Rectal smooth muscle tissue (tissue), 1 donor: Measurements from ENCODE around the gene CFAP107.
"Not testable (repeated sequence)": the region's sequence is repeated elsewhere in the genome, so short reads cannot be mapped to it uniquely, and the experiment has no call there.

Experiments used
- H3K27ac ChIP-seq: one replicate; pipeline ENCODE4 v1.7.0; 2013; ENCODE audit warnings: low read depth, low read length, inconsistent platforms
- H3K27me3 ChIP-seq: one replicate; pipeline ENCODE4 v1.7.0; 2013; ENCODE audit warnings: low read length; ENCODE audit not compliant: control insufficient read depth, insufficient read depth
- H3K36me3 ChIP-seq: one replicate; pipeline ENCODE4 v1.7.0; 2013; ENCODE audit warnings: low read length; ENCODE audit not compliant: control insufficient read depth, insufficient read depth
- H3K4me1 ChIP-seq: one replicate; pipeline ENCODE4 v1.7.0; 2013; ENCODE audit warnings: low read length; ENCODE audit not compliant: control insufficient read depth, insufficient read depth
- H3K4me3 ChIP-seq: one replicate; pipeline ENCODE4 v1.7.0; 2013; ENCODE audit warnings: low read length
- H3K9ac ChIP-seq: one replicate; pipeline ENCODE4 v1.7.0; 2013; ENCODE audit warnings: low read length

The CFAP107 gene

GRCh38 chr1:12745992-12746323, at the start of gene CFAP107:
Gene CFAP107 (plus strand): TSS chr1:12746200. CDS start chr1:12746431, 231 bp downstream.
- Histone ChIP-seq H3K27me3 (no peaks in the 10 kb centered on the region), H3K36me3 (no peaks in the 10 kb centered on the region), H3K4me3 (no peak within 1 kb of the TSS), H3K27ac (no peak within 1 kb of the TSS), H3K4me1 (no peaks in the 10 kb centered on the region), H3K9ac (no peak within 1 kb of the TSS)

- Histone ChIP-seq H3K4me1 (no peaks in the 10 kb centered on the region), H3K4me3 (no peak overlapping the region), H3K27ac (no peak overlapping the region), H3K9ac (no peak overlapping the region), H3K27me3 (no peaks in the 10 kb centered on the region), H3K36me3 (no peaks in the 10 kb centered on the region)
Observed at GRCh38 chr1:12696658-12697057, 49.3 kb upstream of the CFAP107 start.

- no peak overlapping the region for H3K4me3 ChIP-seq
- H3K9ac ChIP-seq, result no peak overlapping the region
- H3K27ac ChIP-seq, result no peak overlapping the region
- H3K4me1 ChIP-seq, result no peaks in the 10 kb centered on the region
- no peaks in the 10 kb centered on the region for H3K27me3 ChIP-seq
- H3K36me3 ChIP-seq, result no peaks in the 10 kb centered on the region
Observed at GRCh38 chr1:12697397-12697796, 48.6 kb upstream of the CFAP107 start.

GRCh38 chr1:12703821-12704451, 42.1 kb upstream of the CFAP107 start:
- H3K9ac ChIP-seq, result no peak overlapping the region
- H3K4me3 ChIP-seq, result no peak overlapping the region
- no peaks in the 10 kb centered on the region for H3K4me1 ChIP-seq
- H3K27ac ChIP-seq, result no peak overlapping the region
- H3K27me3 ChIP-seq, result no peaks in the 10 kb centered on the region
- no peaks in the 10 kb centered on the region for H3K36me3 ChIP-seq

GRCh38 chr1:12706061-12706460, 39.9 kb upstream of the CFAP107 start:
- Histone ChIP-seq H3K4me1 (no peaks in the 10 kb centered on the region), H3K27me3 (no peaks in the 10 kb centered on the region), H3K27ac (no peak overlapping the region), H3K9ac (no peak overlapping the region), H3K36me3 (no peaks in the 10 kb centered on the region), H3K4me3 (no peak overlapping the region)

- no peaks in the 10 kb centered on the region for H3K36me3 ChIP-seq
- H3K9ac ChIP-seq, result no peak overlapping the region
- H3K4me1 ChIP-seq, result no peaks in the 10 kb centered on the region
- no peak overlapping the region for H3K4me3 ChIP-seq
- no peak overlapping the region for H3K27ac ChIP-seq
- H3K27me3 ChIP-seq, result no peaks in the 10 kb centered on the region
Observed at GRCh38 chr1:12708396-12709090, 37.5 kb upstream of the CFAP107 start.

GRCh38 chr1:12709091-12709491, 36.9 kb upstream of the CFAP107 start:
- Histone ChIP-seq H3K27ac (no peak overlapping the region), H3K27me3 (no peaks in the 10 kb centered on the region), H3K9ac (no peak overlapping the region)

GRCh38 chr1:12709696-12710095, 36.3 kb upstream of the CFAP107 start:
- H3K4me1 ChIP-seq, result no peaks in the 10 kb centered on the region
- no peaks in the 10 kb centered on the region for H3K27me3 ChIP-seq
- no peak overlapping the region for H3K4me3 ChIP-seq
- no peak overlapping the region for H3K9ac ChIP-seq
- H3K27ac ChIP-seq, result no peak overlapping the region
- H3K36me3 ChIP-seq, result no peaks in the 10 kb centered on the region

More at GRCh38 chr1:12709091-12709491, 36.9 kb upstream of the CFAP107 start:
- no peak overlapping the region for H3K4me3 ChIP-seq
- no peaks in the 10 kb centered on the region for H3K4me1 ChIP-seq
- H3K36me3 ChIP-seq, result no peaks in the 10 kb centered on the region

GRCh38 chr1:12711536-12711935, 34.5 kb upstream of the CFAP107 start:
- Histone ChIP-seq H3K9ac (no peak overlapping the region), H3K4me1 (no peaks in the 10 kb centered on the region), H3K27ac (no peak overlapping the region), H3K27me3 (no peaks in the 10 kb centered on the region), H3K4me3 (no peak overlapping the region), H3K36me3 (no peaks in the 10 kb centered on the region)

GRCh38 chr1:12712076-12712475, 33.9 kb upstream of the CFAP107 start:
- Histone ChIP-seq H3K36me3 (no peaks in the 10 kb centered on the region), H3K9ac (no peak overlapping the region), H3K27ac (no peak overlapping the region), H3K4me1 (no peaks in the 10 kb centered on the region), H3K27me3 (no peaks in the 10 kb centered on the region), H3K4me3 (no peak overlapping the region)

- Histone ChIP-seq H3K4me1 (no peaks in the 10 kb centered on the region), H3K9ac (no peak overlapping the region), H3K36me3 (no peaks in the 10 kb centered on the region), H3K4me3 (no peak overlapping the region), H3K27me3 (no peaks in the 10 kb centered on the region), H3K27ac (no peak overlapping the region)
Observed at GRCh38 chr1:12712929-12713328, 33.1 kb upstream of the CFAP107 start.

GRCh38 chr1:12713651-12714050, 32.3 kb upstream of the CFAP107 start:
- not testable (repeated sequence) for H3K4me3 ChIP-seq, H3K9ac ChIP-seq, H3K27ac ChIP-seq, H3K27me3 ChIP-seq, H3K4me1 ChIP-seq, H3K36me3 ChIP-seq
